GM12878 (cell line): ENCODE measurements around the gene FAIM. TPM values are rescaled to one million over a fixed set of nuclear protein-coding genes. Genes with fewer than 3 reads are reported as not detected.

Source experiments
- ATAC-seq: fragments of 200-7000 bp; cut with Tn5 transposase; 3 replicates; pipeline ENCODE4 v1.9.1; 2020; ENCODE audit warnings: mild to moderate bottlenecking, moderate library complexity
- BruUV-seq: library from RNA; stranded (reverse); fragments of 400-500 nt; replicated peaks from 2 replicates; lab custom pipeline; 2021; lab: Mats Ljungman, UMichigan
- CTCF ChIA-PET: fragments of 300-600 bp; sonication (Branson Sonifier 250); formaldehyde crosslinking; extraction: SDS; loops from one replicate; lab custom pipeline; 2021; ENCODE audit warnings: inconsistent platforms; lab: Yijun Ruan, JAX
- POLR2A ChIA-PET: fragments of 350-600 bp; formaldehyde crosslinking; extraction: SDS; loops from one replicate; lab custom pipeline; 2021; ENCODE audit warnings: inconsistent platforms; lab: Charles Lee
- RAD21 ChIA-PET: fragments of 300-600 bp; sonication (Branson Sonifier 250); formaldehyde crosslinking; loops from one replicate; lab custom pipeline; 2023; ENCODE audit warnings: antibody characterized with exemption; ENCODE audit not compliant: unreplicated experiment; lab: Charles Lee
- SMC1A ChIA-PET: fragments of 300-600 bp; sonication (Branson Sonifier 250); formaldehyde crosslinking; loops from one replicate; lab custom pipeline; 2023; ENCODE audit not compliant: unreplicated experiment, uncharacterized antibody; lab: Charles Lee
- DNase-seq: peaks from one replicate; pipeline ENCODE4 v3.0.0-alpha.2; 2011; ENCODE audit warnings: low read depth, low spot score
- FAIRE-seq: peaks from 3 replicates; lab custom pipeline; 2011; peaks lifted over from hg19 to GRCh38; lab: Jason Lieb, UNC
- H2AFZ ChIP-seq: 2 replicates; pipeline ENCODE4 v1.6.0; 2011; ENCODE audit warnings: low read depth, low read length, control low read depth; ENCODE audit not compliant: control insufficient read depth
- H3K27ac ChIP-seq: 2 replicates; pipeline ENCODE4 v1.5.1; 2011; ENCODE audit warnings: control low read depth; ENCODE audit not compliant: control insufficient read depth, insufficient read depth
- H3K27me3 ChIP-seq, 2 experiments: replicated peaks in 1 of 2; 2 replicates each; pipeline versions ENCODE4 v1.6.0 to v1.6.1; 2011; ENCODE audit warnings: low read length in 1 of 2; ENCODE audit not compliant: control insufficient read depth in 2 of 2, insufficient read depth in 2 of 2
- H3K36me3 ChIP-seq, 2 experiments: 2 replicates each; pipeline ENCODE4 v1.5.1; 2011; ENCODE audit warnings: low read length in 1 of 2; ENCODE audit not compliant: control insufficient read depth in 2 of 2, insufficient read depth in 2 of 2
- H3K4me1 ChIP-seq: 2 replicates; pipeline ENCODE4 v1.6.1; 2011; ENCODE audit warnings: mild to moderate bottlenecking, low read length, moderate library complexity, mixed read lengths; ENCODE audit not compliant: control insufficient read depth, insufficient read depth
- H3K4me2 ChIP-seq: 2 replicates; pipeline ENCODE4 v1.6.0; 2011; ENCODE audit warnings: control low read depth; ENCODE audit not compliant: control insufficient read depth, insufficient read depth
- H3K4me3 ChIP-seq: fragments of 200-600 bp; sonication (generic); 2 replicates; pipeline ENCODE4 v1.5.1; 2016
- H3K79me2 ChIP-seq: 2 replicates; pipeline ENCODE4 v1.6.0; 2011; ENCODE audit warnings: low read length; ENCODE audit not compliant: control insufficient read depth, insufficient read depth
- H3K9ac ChIP-seq: 2 replicates; pipeline ENCODE4 v1.8.0; 2011; ENCODE audit warnings: low read length, control low read depth, mixed read lengths; ENCODE audit not compliant: control insufficient read depth, insufficient read depth
- H3K9me3 ChIP-seq: replicated peaks from 3 replicates; pipeline ENCODE4 v1.5.1; 2011; ENCODE audit warnings: mild to moderate bottlenecking, low read length; ENCODE audit not compliant: control insufficient read depth, insufficient read depth
- H4K20me1 ChIP-seq: 2 replicates; pipeline ENCODE4 v1.6.0; 2011; ENCODE audit not compliant: control insufficient read depth, insufficient read depth
- BCL3 ChIP-seq: IDR thresholded peaks from 2 replicates; pipeline ENCODE4 v1.6.1; 2011; ENCODE audit warnings: borderline replicate concordance, low read depth, mild to moderate bottlenecking, moderate library complexity, low read length; ENCODE audit not compliant: insufficient read depth, poor library complexity, severe bottlenecking
- E4F1 ChIP-seq: fragments of 450-650 bp; IDR thresholded peaks from 2 replicates; pipeline ENCODE4 v1.6.1; 2018; ENCODE audit warnings: borderline replicate concordance, mild to moderate bottlenecking; ENCODE audit not compliant: partially characterized antibody
- ELK1 ChIP-seq: IDR thresholded peaks from 2 replicates; pipeline ENCODE4 v1.6.1; 2012; ENCODE audit warnings: low read depth, low read length, improper control_type of control experiment
- LARP7 ChIP-seq: fragments of 450-650 bp; IDR thresholded peaks from 2 replicates; pipeline ENCODE4 v1.6.1; 2017; ENCODE audit warnings: mild to moderate bottlenecking
- MEF2B ChIP-seq: fragments of 450-650 bp; IDR thresholded peaks from 2 replicates; pipeline ENCODE4 v1.6.1; 2018; ENCODE audit warnings: mild to moderate bottlenecking, moderate library complexity; ENCODE audit not compliant: partially characterized antibody, poor library complexity, severe bottlenecking
- NR2F1 ChIP-seq: fragments of 450-650 bp; conservative IDR thresholded peaks from 2 replicates; pipeline ENCODE4 v1.6.1; 2017; ENCODE audit warnings: mild to moderate bottlenecking
- PML ChIP-seq: IDR thresholded peaks from 2 replicates; pipeline ENCODE4 v1.6.1; 2012; ENCODE audit warnings: low read length, inconsistent platforms
- RAD21 ChIP-seq: IDR thresholded peaks from 2 replicates; pipeline ENCODE4 v1.6.1; 2011; ENCODE audit warnings: mild to moderate bottlenecking, low read depth, low read length, moderate library complexity; ENCODE audit not compliant: insufficient read depth
- RAD51 ChIP-seq: fragments of 450-650 bp; IDR thresholded peaks from 2 replicates; pipeline ENCODE4 v1.6.1; 2016; ENCODE audit warnings: moderate library complexity, mild to moderate bottlenecking, inconsistent platforms
- YY1 ChIP-seq: IDR thresholded peaks from 2 replicates; pipeline ENCODE4 v1.6.1; 2011; ENCODE audit warnings: low read depth, mild to moderate bottlenecking, low read length
- WGBS: methylation state at CpG from one replicate; pipeline ENCODE4 v1.1.6; 2016; ENCODE audit warnings: low lambda C conversion rate; ENCODE audit not compliant: insufficient replicate concordance, insufficient coverage; ENCODE audit errors: missing lambda C conversion rate; 5-methylcytosine and 5-hydroxymethylcytosine counted together
- in situ Hi-C: fragments of 300-500 bp; cut with MboI; formaldehyde crosslinking; loops from 9 replicates; pipeline ENCODE4 v1.14.3; 2018; ENCODE audit warnings: mixed read lengths
- intact Hi-C: fragments of 100-400 bp; cut with micrococcal nuclease; formaldehyde crosslinking; loops from one replicate; pipeline ENCODE4 v1.14.2; 2022; ENCODE audit not compliant: unreplicated experiment
- polyA plus RNA-seq, 11 experiments: library from polyadenylated mRNA; depleted of rRNA in 4 of 11; unstranded in 6 of 11; stranded (reverse) in 5 of 11; fragments of >200 nt; fragmentation: Nextera tagmentation in 4 of 11; fragmentation: Illumina TruSeq in 1 of 11; extraction: Ambion mirVana in 4 of 11; extraction: Trizol in 1 of 11; gene quantifications; 1 replicate in 1 of 11; 2 replicates in 10 of 11; pipeline versions ENCODE4 v1.2.1 to v1.2.3, GENCODE V29; 2011 to 2016; ENCODE audit warnings: inconsistent platforms in 2 of 11, missing spikeins in 2 of 11, low read depth in 1 of 11
- total RNA-seq, 4 experiments: library from RNA; depleted of rRNA in 3 of 4; stranded (reverse); fragments of >200 nt in 3 of 4; fragmentation: Illumina TruSeq in 1 of 4; extraction: Trizol in 1 of 4; gene quantifications; 2 replicates each; pipeline versions ENCODE4 v1.2.1 to v1.2.3, GENCODE V29; 2013 to 2021

The FAIM gene
- total and polyA plus RNA-seq, 10 of the 15 experiments (the other 5 are each of a cell fraction or from before 2014, with no cell fraction given): 9.3 to 34.0 (median 23.5) TPM

- H3K27me3 ChIP-seq: no peaks in the 10 kb centered on the region
- no peak overlapping the region for H3K4me3 ChIP-seq
- no peak for FAIRE-seq
- H3K27ac ChIP-seq: no peak overlapping the region
- in situ Hi-C loops (no loop called here), intact Hi-C loops (no loop called here)
- 69% methylated on average over 4 of the region's 4 CpGs for WGBS
- ChIA-PET SMC1A (interaction anchor here (0.9 kb wide), 1 partner anchor 10 kb away, joined by 3 read pairs; no protein-coding TSS in a partner anchor), CTCF (interaction anchor here (0.8 to 1.2 kb wide), 2 partner anchors 12 to 19 kb away, joined by 3 read pairs; no protein-coding TSS in a partner anchor), RAD21 (no interaction called here), POLR2A (no interaction called here)
- H3K9me3 ChIP-seq: peaks cover 3% of the 10 kb centered on the region
- no peak overlapping the region for H3K9ac ChIP-seq
- BruUV-seq: no TSS peak
- H2AFZ ChIP-seq: no peak overlapping the region
- no peaks in the 10 kb centered on the region for H4K20me1 ChIP-seq
- H3K79me2 ChIP-seq: no peaks in the 10 kb centered on the region
- no peaks in the 10 kb centered on the region for H3K36me3 ChIP-seq
- H3K4me1 ChIP-seq: no peaks in the 10 kb centered on the region
- DNase-seq: no peak
- H3K4me2 ChIP-seq: no peak overlapping the region
- no peak for ATAC-seq
- TF ChIP-seq YY1: no peak
- TF ChIP-seq E4F1: no peak
- TF ChIP-seq MEF2B: no peak
- TF ChIP-seq, all 136 proteins: peak for 0
Observed at GRCh38 chr3:138642226-138642926, 33.8 kb downstream of the FAIM start.

- Histone ChIP-seq H3K4me3 (no peak overlapping the region), H4K20me1 (no peaks in the 10 kb centered on the region), H3K4me1 (no peaks in the 10 kb centered on the region), H3K79me2 (no peaks in the 10 kb centered on the region), H3K27ac (no peak overlapping the region), H3K4me2 (no peak overlapping the region), H3K36me3 (no peaks in the 10 kb centered on the region), H3K9me3 (peaks cover 3% of the 10 kb centered on the region), H3K27me3 (no peaks in the 10 kb centered on the region), H3K9ac (no peak overlapping the region), H2AFZ (no peak overlapping the region)
- ChIA-PET CTCF (no interaction called here), POLR2A (no interaction called here), SMC1A (no interaction called here), RAD21 (no interaction called here)
- no peak for ATAC-seq
- DNase-seq: no peak
- FAIRE-seq: no peak
- in situ Hi-C loops: no loop called here
- WGBS: 45% methylated on average over 1 of the region's 1 CpG
- intact Hi-C loops: no loop called here
- BruUV-seq: no TSS peak
- TF ChIP-seq RAD51: no peak
- TF ChIP-seq PML: no peak
- TF ChIP-seq ELK1: no peak
- no peak for TF ChIP-seq LARP7
- no peak for TF ChIP-seq BCL3
- no peak for TF ChIP-seq NR2F1
- no peak for TF ChIP-seq RAD21
Observed at GRCh38 chr3:138642927-138643253, 34.3 kb downstream of the FAIM start.
